Upper lobe of right lung (tissue), 1 donor: Measurements from ENCODE around the gene RNF187. TPM values are rescaled to one million over a fixed set of nuclear protein-coding genes. Genes with fewer than 3 reads are reported as not detected.

ENCODE experiments used
- ATAC-seq: fragments of 200-7000 bp; cut with Tn5 transposase; one replicate; pipeline ENCODE4 v1.9.1; 2020; ENCODE audit warnings: mild to moderate bottlenecking, moderate library complexity
- DNase-seq: peaks from one replicate; pipeline ENCODE4 v3.0.0-alpha.2; 2020
- H3K27ac ChIP-seq: fragments of 200-600 bp; one replicate; pipeline ENCODE4 v1.8.0; 2022
- H3K27me3 ChIP-seq: fragments of 200-600 bp; one replicate; pipeline ENCODE4 v1.8.0; 2022; ENCODE audit warnings: mild to moderate bottlenecking
- H3K36me3 ChIP-seq: fragments of 200-600 bp; one replicate; pipeline ENCODE4 v1.8.0; 2022
- H3K4me1 ChIP-seq: fragments of 200-600 bp; one replicate; pipeline ENCODE4 v1.8.0; 2022
- H3K4me3 ChIP-seq: fragments of 200-600 bp; one replicate; pipeline ENCODE4 v1.8.0; 2022; ENCODE audit warnings: mild to moderate bottlenecking
- H3K9me3 ChIP-seq: fragments of 200-600 bp; one replicate; pipeline ENCODE4 v1.8.0; 2022
- intact Hi-C: fragments of 100-400 bp; cut with DNase I; formaldehyde crosslinking; loops from one replicate; pipeline ENCODE4 v1.11.0; 2022
- total RNA-seq: library from RNA; stranded (reverse); fragmentation: NEBNext Ultra II Directional; extraction: Animal tissue kit (Norgen Biotek cat#: 25700); gene quantifications from one replicate; pipeline ENCODE4 v1.2.1, GENCODE V29; 2021
- TF ChIP-seq, protein P1 (sequence below): fragments of 200-600 bp; IDR thresholded peaks from one replicate; pipeline ENCODE4 v1.8.0; 2022; ENCODE audit warnings: antibody characterized with exemption
- donor health status: DM: no; HTN: yes; CAD: no; lungs with severe emphysema.

Gene RNF187
- total RNA-seq, 1 donor from 2014 or later, result 88.8 TPM

DNA sequence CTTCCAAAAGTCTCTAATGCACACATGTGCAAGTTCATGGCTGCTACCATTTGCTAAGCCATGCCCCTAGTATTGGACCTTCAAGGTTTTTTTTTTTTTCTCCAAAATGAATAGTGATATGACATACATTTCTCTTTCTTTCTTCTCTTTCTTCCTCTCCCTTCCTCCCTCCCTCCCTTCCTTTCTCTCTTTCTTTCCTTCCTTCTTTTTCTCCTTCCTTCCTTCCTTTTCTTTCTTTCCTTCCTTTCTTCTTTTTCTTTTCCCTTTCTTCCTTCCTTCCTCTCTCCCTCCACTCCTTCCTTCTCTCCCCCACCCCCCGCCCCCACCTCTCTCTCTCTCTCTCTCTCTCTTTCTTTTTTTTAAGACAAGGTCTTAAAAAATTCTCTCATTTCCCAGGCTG, 3.4 kb upstream of the RNF187 start:
- H3K4me3 ChIP-seq, result no peak overlapping the region
- H3K27ac ChIP-seq, result no peak overlapping the region
- no peaks in the 10 kb centered on the region for H3K36me3 ChIP-seq
- intact Hi-C loops, result no loop called here
- no peaks in the 10 kb centered on the region for H3K9me3 ChIP-seq
- H3K27me3 ChIP-seq, result no peaks in the 10 kb centered on the region
- TF ChIP-seq, protein P1, sequence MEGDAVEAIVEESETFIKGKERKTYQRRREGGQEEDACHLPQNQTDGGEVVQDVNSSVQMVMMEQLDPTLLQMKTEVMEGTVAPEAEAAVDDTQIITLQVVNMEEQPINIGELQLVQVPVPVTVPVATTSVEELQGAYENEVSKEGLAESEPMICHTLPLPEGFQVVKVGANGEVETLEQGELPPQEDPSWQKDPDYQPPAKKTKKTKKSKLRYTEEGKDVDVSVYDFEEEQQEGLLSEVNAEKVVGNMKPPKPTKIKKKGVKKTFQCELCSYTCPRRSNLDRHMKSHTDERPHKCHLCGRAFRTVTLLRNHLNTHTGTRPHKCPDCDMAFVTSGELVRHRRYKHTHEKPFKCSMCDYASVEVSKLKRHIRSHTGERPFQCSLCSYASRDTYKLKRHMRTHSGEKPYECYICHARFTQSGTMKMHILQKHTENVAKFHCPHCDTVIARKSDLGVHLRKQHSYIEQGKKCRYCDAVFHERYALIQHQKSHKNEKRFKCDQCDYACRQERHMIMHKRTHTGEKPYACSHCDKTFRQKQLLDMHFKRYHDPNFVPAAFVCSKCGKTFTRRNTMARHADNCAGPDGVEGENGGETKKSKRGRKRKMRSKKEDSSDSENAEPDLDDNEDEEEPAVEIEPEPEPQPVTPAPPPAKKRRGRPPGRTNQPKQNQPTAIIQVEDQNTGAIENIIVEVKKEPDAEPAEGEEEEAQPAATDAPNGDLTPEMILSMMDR, result no peak
- peaks cover 18% of the 10 kb centered on the region for H3K4me1 ChIP-seq
- no peak for ATAC-seq
- DNase-seq, result no peak

DNA sequence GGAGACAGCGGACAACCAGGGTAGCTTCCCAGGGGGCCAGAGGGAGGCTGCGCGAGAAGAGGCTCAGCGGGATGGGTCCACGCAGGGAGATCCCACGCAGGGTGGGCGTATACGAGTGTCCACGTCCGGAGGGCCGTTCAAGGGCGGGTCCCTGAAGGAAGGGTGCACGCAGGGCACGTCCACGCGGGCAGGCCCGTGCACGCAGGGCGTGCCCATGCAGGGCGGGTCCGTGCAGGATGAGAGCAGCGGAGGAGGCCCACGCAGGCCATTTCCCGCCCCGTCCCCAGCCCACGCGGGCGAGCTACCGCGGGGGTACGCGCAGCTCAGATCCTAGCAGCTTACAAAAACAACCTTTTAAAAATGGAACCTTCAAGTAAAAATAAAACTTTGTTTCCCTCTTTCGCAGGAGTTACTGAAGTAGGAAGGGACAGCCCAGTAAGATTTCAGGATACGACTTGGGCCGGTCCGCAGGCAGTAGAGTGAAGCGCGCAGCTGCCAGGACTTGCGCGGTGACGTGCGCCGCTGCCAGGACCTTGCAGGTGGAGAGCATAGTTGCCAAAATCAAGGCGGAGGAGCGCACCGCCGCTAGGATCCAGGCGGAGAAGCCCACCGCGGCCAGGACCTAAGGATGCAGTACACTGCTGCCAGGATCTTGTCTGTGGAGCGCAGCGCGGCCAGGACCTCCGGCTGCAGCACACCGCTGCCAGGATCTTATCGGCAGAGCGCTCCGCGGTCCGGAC, 416 bp upstream of the RNF187 start:
- Histone ChIP-seq H3K9me3 (no peaks in the 10 kb centered on the region), H3K27ac (peak overlapping the region; percentile 100), H3K4me1 (peaks cover 20% of the 10 kb centered on the region), H3K36me3 (peaks cover 17% of the 10 kb centered on the region), H3K4me3 (peak overlapping the region; percentile 85), H3K27me3 (no peaks in the 10 kb centered on the region)
- ATAC-seq (peak; percentile 90), DNase-seq (peak; percentile 91)
- intact Hi-C loops, result no loop called here
- TF ChIP-seq, protein P1, result no peak

DNA sequence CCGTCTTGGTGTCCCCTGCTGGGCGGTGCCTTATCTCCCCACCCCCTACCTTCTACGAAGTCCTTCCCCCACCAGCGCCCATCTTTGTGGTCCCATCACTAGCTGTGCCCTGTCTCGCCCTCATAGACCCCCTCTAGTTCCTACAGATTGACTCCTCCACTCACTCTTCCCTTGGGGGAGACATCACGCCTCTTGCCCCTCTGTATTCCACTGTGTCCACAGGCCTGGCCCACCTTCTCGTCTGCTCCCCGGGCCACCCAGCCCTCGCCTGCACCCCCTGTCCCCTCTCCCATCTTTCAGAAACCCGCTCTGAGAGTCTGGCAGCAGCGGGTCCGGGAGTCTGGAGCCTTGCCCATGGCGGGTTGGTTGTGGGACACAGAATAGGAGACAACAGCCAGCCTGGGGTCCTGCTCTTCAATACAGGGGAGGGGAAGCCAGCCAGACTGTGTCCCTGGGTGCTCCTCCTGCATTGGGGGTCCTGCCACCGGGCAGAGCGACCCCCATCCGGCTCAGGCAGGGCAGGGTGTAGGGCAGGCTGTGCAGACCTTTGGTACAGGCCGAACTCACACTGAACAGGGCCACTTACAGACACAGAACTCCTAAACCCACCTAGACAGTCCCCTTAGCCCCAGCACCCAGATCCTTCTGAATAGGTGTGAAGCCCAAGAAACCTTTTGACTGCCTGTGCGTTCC, 1.1 kb downstream of the RNF187 start:
- Histone ChIP-seq H3K9me3 (no peaks in the 10 kb centered on the region), H3K4me1 (peaks cover 20% of the 10 kb centered on the region), H3K27me3 (no peaks in the 10 kb centered on the region), H3K27ac (peak overlapping the region; percentile 47), H3K36me3 (peaks cover 28% of the 10 kb centered on the region), H3K4me3 (peak overlapping the region; percentile 85)
- peak; percentile 57 for DNase-seq
- TF ChIP-seq, protein P1, result no peak
- no peak for ATAC-seq
- intact Hi-C loops, result no loop called here

DNA sequence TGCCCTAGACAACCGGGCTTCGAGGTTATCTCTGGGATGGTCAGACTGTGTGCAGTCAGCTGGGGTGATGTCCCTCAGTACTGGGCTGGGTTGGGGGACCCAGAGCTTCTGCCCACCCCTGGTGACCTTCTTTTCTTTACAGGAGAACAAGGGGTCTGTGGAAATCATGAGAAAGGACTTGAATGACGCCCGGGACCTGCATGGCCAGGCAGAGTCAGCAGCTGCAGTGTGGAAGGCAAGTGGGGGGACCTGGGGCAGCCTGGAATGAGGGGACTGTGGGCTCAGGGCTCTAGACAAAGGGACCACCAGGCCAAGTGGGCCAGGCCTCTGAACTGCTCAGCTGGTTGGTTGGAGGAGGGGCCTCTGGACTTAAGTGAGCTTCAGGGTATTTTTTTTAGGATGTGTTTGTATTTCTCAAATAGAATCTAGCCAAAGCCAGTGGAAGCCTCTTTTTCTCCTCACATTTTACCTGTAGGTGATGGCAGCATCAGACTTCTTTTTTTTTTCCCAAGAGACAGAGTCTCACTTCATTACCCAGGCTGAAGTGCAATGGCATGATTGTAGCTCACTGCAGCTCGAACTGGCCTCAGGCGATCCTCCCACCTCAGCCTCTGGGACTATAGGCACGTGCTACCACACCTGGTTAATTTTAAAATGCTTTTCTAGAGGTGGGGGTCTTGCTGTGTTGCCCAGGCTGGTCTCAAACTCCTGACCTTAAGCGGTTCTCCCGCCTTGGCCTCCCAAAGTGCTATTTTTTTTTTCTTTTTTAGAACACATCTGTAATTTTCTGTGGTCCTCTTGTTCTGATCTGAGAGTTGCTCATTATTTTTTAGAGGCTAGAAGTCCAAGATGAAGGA, 1.9 kb downstream of the RNF187 start:
- Histone ChIP-seq H3K4me1 (peaks cover 20% of the 10 kb centered on the region), H3K36me3 (peaks cover 36% of the 10 kb centered on the region), H3K27me3 (no peaks in the 10 kb centered on the region), H3K9me3 (no peaks in the 10 kb centered on the region), H3K27ac (no peak overlapping the region), H3K4me3 (peak overlapping the region; percentile 85)
- intact Hi-C loops, result no loop called here
- ATAC-seq, result no peak
- TF ChIP-seq, protein P1, result no peak
- no peak for DNase-seq

DNA sequence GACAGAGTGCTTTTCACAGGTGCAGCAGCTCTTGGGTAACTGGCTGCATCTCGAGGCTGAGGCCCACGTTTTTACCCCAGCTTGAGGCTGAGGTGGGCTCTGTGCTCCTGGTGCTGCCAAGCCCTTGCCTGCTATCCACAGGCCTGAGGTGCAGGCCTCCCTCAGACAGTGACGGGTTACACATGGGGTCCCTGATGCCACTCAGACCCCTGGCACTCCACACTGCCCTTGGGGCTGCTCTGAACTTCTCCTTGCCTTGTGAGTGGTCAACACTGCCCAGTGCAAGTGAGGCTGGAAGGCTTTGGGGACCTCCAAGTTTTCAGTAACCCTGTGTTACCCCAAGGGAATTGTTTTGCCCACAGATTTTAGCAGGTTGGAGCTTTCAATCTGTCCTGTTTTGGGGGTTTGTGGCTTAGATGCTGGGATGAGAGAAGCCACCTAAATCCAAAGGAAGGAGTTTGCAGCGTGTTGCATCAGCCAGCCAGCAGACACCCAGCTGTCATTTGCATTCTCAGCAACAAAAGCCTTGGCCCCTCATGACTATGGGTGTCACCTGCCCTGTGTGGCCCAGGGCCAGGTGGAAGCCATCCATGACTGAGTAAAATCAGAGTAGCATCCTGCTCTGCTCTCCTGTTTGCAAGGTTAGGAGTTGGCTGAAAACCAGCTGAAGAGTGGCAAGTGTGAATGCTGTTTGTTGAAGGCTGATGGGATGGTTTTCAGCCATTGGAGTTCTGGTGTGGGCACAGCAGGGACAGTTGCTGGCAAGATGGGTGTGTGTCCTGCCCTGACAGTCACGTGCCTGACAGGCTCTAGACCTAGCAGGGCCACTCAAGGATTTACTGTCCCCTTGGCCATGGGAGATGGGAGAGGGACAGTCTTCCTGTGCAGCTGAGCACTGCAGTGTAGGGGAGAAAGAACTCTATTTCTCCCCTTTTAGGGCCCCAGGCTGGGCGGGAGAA, 3.2 kb downstream of the RNF187 start:
- H3K4me1 ChIP-seq, result peaks cover 17% of the 10 kb centered on the region
- H3K36me3 ChIP-seq, result peaks cover 50% of the 10 kb centered on the region
- intact Hi-C loops, result no loop called here
- TF ChIP-seq, protein P1, result no peak
- H3K27ac ChIP-seq, result no peak overlapping the region
- no peak overlapping the region for H3K4me3 ChIP-seq
- no peaks in the 10 kb centered on the region for H3K9me3 ChIP-seq
- DNase-seq (no peak), ATAC-seq (no peak)
- no peaks in the 10 kb centered on the region for H3K27me3 ChIP-seq
